Astrocyte of the cerebellum (primary cell): Measurements from ENCODE around the gene CLEC2A.
"Not testable (repeated sequence)": the region's sequence is repeated elsewhere in the genome, so short reads cannot be mapped to it uniquely, and the experiment has no call there.

Source experiments
- DNase-seq: peaks from one replicate; pipeline ENCODE4 v3.0.0-alpha.2; 2011; ENCODE audit warnings: low read depth
- H3K4me3 ChIP-seq: 2 replicates; pipeline ENCODE4 v1.5.1; 2011; ENCODE audit warnings: mild to moderate bottlenecking, low read depth, low read length, moderate library complexity
- CTCF ChIP-seq: IDR thresholded peaks from 2 replicates; pipeline ENCODE4 v1.5.1; 2012; ENCODE audit warnings: low read length, low read depth, moderate library complexity, mild to moderate bottlenecking; ENCODE audit errors: missing control alignments
- in situ Hi-C: cut with HindIII; loops from 2 replicates; pipeline ENCODE4 v1.10.0; 2017; ENCODE audit warnings: low sequenced_read_pairs

CLEC2A gene

GRCh38 chr12:9969673-9970072 lies 37.5 kb upstream of the CLEC2A start:
- in situ Hi-C loops: no loop called here

GRCh38 chr12:9961901-9962300 lies 29.7 kb upstream of the CLEC2A start:
- no peak for DNase-seq
- H3K4me3 ChIP-seq: no peak overlapping the region
- no peak for TF ChIP-seq CTCF
- in situ Hi-C loops: no loop called here

More at GRCh38 chr12:9969673-9970072, 37.5 kb upstream of the CLEC2A start:
- H3K4me3 ChIP-seq: no peak overlapping the region
- TF ChIP-seq CTCF: no peak
- DNase-seq: no peak

GRCh38 chr12:9961106-9961505 lies 28.9 kb upstream of the CLEC2A start:
- no peak for DNase-seq
- H3K4me3 ChIP-seq: no peak overlapping the region
- no peak for TF ChIP-seq CTCF
- in situ Hi-C loops: no loop called here

GRCh38 chr12:9960590-9960989 lies 28.4 kb upstream of the CLEC2A start:
- H3K4me3 ChIP-seq: no peak overlapping the region
- no peak for TF ChIP-seq CTCF
- in situ Hi-C loops: no loop called here
- DNase-seq: no peak

- TF ChIP-seq CTCF: no peak
- H3K4me3 ChIP-seq: no peak overlapping the region
- DNase-seq: no peak
- in situ Hi-C loops: no loop called here
Observed at GRCh38 chr12:9957834-9958233, 25.7 kb upstream of the CLEC2A start.

- H3K4me3 ChIP-seq, in situ Hi-C loops, DNase-seq: not testable (repeated sequence)
Observed at GRCh38 chr12:9952954-9953729, 21.0 kb upstream of the CLEC2A start.

GRCh38 chr12:9951026-9951675 lies 19.0 kb upstream of the CLEC2A start:
- no peak overlapping the region for H3K4me3 ChIP-seq
- TF ChIP-seq CTCF: no peak
- in situ Hi-C loops: no loop called here
- no peak for DNase-seq
